NCI-H2029 treated with DMSO at 0.1 percent for 48 hours (cell line): ENCODE results near the gene ZP2.
"Not testable (repeated sequence)": the region's sequence is repeated elsewhere in the genome, so short reads cannot be mapped to it uniquely, and the experiment has no call there.

Source experiments
- DNase-seq: peaks from one replicate; lab custom pipeline; 2025; lab: John Stamatoyannopoulos, UW

The ZP2 gene

GRCh38 chr16:21170116-21170515 is 41.3 kb downstream of the ZP2 start:
- DNase-seq = not testable (repeated sequence)

GRCh38 chr16:21169249-21169981 is 42.0 kb downstream of the ZP2 start:
- DNase-seq = no peak

GRCh38 chr16:21167929-21168602 is 43.3 kb downstream of the ZP2 start:
- no peak for DNase-seq

- DNase-seq = no peak
Observed at GRCh38 chr16:21167360-21167759, 44.0 kb downstream of the ZP2 start.

- DNase-seq = no peak
Observed at GRCh38 chr16:21166561-21166961, 44.8 kb downstream of the ZP2 start.

GRCh38 chr16:21164521-21165168 is 46.7 kb downstream of the ZP2 start:
- no peak for DNase-seq

GRCh38 chr16:21163576-21163975 is 47.8 kb downstream of the ZP2 start:
- no peak for DNase-seq

- no peak for DNase-seq
Observed at GRCh38 chr16:21162661-21163151, 48.7 kb downstream of the ZP2 start.

GRCh38 chr16:21161211-21161610 is 50.2 kb downstream of the ZP2 start:
- DNase-seq = no peak

GRCh38 chr16:21160276-21160675 is 51.1 kb downstream of the ZP2 start:
- DNase-seq = no peak

- no peak for DNase-seq
Observed at GRCh38 chr16:21159281-21159951, 52.0 kb downstream of the ZP2 start.

- DNase-seq = peak; percentile 24
Observed at GRCh38 chr16:21158208-21159110, 52.9 kb downstream of the ZP2 start, which contains the start of gene LDAF1. LDAF1 (plus strand) TSS chr16:21158674; CDS start chr16:21161183, 2,509 bp downstream.

GRCh38 chr16:21157632-21158031 is 53.7 kb downstream of the ZP2 start:
- no peak for DNase-seq

- DNase-seq = peak; percentile 59
Observed at GRCh38 chr16:21156767-21157467, 54.5 kb downstream of the ZP2 start.

GRCh38 chr16:21156011-21156410 is 55.4 kb downstream of the ZP2 start:
- not testable (repeated sequence) for DNase-seq

GRCh38 chr16:21153124-21153729 is 58.1 kb downstream of the ZP2 start:
- not testable (repeated sequence) for DNase-seq

GRCh38 chr16:21152160-21153030 is 59.0 kb downstream of the ZP2 start:
- not testable (repeated sequence) for DNase-seq

- DNase-seq = peak; percentile 74
Observed at GRCh38 chr16:21150375-21151001, 60.9 kb downstream of the ZP2 start, which contains the start of gene DNAH3. DNAH3 (minus strand) TSS chr16:21150846; CDS start chr16:21150319, 527 bp downstream.
